ENCODE measurements around the gene ANTXRL.

DNA sequence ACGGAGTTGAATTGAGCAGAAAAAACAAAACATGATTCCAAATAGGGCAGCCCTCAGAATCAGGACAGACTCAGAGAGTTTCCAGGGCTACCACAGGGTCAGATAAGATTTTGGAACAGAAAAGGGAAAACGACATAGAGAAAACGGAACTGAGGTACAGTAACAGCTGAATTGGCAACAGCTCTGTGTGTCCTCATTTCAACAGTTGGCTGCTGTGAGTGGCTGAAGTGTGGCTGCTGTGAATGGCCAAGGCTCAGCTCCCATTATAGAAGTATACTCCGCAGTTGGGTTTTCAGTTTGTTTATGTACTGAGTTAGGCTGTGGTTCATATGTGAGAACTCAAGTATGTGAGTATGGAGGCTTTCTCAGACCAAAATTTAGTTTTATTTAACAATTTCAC lies 32.0 kb downstream of the ANTXRL start:
- TF ChIP-seq, protein P1, sequence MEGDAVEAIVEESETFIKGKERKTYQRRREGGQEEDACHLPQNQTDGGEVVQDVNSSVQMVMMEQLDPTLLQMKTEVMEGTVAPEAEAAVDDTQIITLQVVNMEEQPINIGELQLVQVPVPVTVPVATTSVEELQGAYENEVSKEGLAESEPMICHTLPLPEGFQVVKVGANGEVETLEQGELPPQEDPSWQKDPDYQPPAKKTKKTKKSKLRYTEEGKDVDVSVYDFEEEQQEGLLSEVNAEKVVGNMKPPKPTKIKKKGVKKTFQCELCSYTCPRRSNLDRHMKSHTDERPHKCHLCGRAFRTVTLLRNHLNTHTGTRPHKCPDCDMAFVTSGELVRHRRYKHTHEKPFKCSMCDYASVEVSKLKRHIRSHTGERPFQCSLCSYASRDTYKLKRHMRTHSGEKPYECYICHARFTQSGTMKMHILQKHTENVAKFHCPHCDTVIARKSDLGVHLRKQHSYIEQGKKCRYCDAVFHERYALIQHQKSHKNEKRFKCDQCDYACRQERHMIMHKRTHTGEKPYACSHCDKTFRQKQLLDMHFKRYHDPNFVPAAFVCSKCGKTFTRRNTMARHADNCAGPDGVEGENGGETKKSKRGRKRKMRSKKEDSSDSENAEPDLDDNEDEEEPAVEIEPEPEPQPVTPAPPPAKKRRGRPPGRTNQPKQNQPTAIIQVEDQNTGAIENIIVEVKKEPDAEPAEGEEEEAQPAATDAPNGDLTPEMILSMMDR (IDR thresholded peaks at IDR 0.05), result no peak
- no peak for TF ChIP-seq POLR2A (IDR thresholded peaks at IDR 0.05)

Measured in transverse colon (tissue), 3 donors.